Activated T-helper 2 cell treated with anti-CD3 and anti-CD28 coated beads, Interferon-gamma antibody, Interleukin-2, Interleukin-4, amounts not matched to agents 10 μg/mL and 5 μg/mL and 100 μg/mL, durations not matched to agents 14 hours and 24 hours and 36 hours (primary cell): ENCODE results near the gene RNF145. TPM values are rescaled to one million over a fixed set of nuclear protein-coding genes. Genes with fewer than 3 reads are reported as not detected.

Source experiments
- DNase-seq: peaks from one replicate; pipeline ENCODE4 v3.0.0; 2021; ENCODE audit warnings: low spot score
- H3K27ac Mint-ChIP-seq: one replicate; pipeline ENCODE4 v1.8.0; 2021; ENCODE audit warnings: mixed read lengths
- H3K27me3 Mint-ChIP-seq: one replicate; pipeline ENCODE4 v1.8.0; 2021; ENCODE audit warnings: low read depth, mixed read lengths
- H3K36me3 Mint-ChIP-seq: one replicate; pipeline ENCODE4 v1.8.0; 2021; ENCODE audit warnings: low read depth, mixed read lengths
- H3K4me1 Mint-ChIP-seq: one replicate; pipeline ENCODE4 v1.8.0; 2021; ENCODE audit warnings: low read depth, mixed read lengths
- H3K4me3 Mint-ChIP-seq: one replicate; pipeline ENCODE4 v1.8.0; 2021; ENCODE audit warnings: low read depth, mild to moderate bottlenecking, moderate library complexity, mixed read lengths
- H3K9me3 Mint-ChIP-seq: one replicate; pipeline ENCODE4 v1.8.0; 2021; ENCODE audit warnings: mixed read lengths
- intact Hi-C: fragments of 100-400 bp; cut with micrococcal nuclease; formaldehyde crosslinking; loops from one replicate; pipeline ENCODE4 v1.15.1; 2023
- total RNA-seq: library from RNA; stranded (reverse); gene quantifications from 2 replicates; pipeline ENCODE4 v1.2.3, GENCODE V29; 2022

The RNF145 gene
- total RNA-seq, 1 donor from 2014 or later, result 124 TPM

DNA sequence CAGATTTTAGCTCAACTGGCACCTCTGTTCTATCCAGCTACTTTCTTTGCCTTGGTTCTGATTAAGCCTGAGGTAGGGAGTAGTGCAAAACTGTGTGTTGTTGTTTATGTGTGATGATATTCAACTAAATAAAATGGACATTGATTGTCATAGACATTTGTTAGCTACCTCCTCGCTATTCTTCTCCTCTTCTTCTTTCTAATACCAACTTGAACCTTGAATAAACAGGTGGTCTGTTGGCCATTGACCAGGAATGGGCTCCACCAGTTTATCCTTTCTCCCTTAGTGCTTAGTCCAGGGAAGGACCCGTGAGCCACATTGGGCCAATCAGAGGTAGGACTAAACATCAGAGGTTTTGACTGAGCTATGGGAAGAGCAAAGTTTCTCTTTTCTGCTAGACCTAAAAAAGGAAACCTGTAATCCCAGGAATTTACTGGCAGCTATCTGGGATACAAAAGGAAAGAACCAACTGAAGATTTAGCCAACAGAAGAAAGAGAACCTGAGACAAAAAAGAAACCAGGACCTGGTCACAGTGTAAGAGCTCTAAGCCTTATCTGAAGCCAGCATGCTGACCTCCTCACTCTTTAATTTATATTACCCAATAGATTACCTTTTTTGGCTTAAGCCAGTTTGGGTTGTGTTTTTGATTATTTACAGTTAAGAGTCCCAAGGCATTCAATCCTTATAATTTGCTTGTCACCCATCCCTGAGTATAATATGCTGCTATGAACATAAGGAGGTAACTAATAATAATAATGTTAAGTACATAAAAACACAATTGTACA is 5.3 kb upstream of the RNF145 start:
- Mint-ChIP-seq H3K27ac (no peak overlapping the region), H3K9me3 (no peaks in the 10 kb centered on the region), H3K36me3 (no peaks in the 10 kb centered on the region), H3K4me3 (no peak overlapping the region), H3K4me1 (peaks cover 35% of the 10 kb centered on the region), H3K27me3 (peaks cover 10% of the 10 kb centered on the region)
- intact Hi-C loops, result no loop called here
- DNase-seq, result no peak

DNA sequence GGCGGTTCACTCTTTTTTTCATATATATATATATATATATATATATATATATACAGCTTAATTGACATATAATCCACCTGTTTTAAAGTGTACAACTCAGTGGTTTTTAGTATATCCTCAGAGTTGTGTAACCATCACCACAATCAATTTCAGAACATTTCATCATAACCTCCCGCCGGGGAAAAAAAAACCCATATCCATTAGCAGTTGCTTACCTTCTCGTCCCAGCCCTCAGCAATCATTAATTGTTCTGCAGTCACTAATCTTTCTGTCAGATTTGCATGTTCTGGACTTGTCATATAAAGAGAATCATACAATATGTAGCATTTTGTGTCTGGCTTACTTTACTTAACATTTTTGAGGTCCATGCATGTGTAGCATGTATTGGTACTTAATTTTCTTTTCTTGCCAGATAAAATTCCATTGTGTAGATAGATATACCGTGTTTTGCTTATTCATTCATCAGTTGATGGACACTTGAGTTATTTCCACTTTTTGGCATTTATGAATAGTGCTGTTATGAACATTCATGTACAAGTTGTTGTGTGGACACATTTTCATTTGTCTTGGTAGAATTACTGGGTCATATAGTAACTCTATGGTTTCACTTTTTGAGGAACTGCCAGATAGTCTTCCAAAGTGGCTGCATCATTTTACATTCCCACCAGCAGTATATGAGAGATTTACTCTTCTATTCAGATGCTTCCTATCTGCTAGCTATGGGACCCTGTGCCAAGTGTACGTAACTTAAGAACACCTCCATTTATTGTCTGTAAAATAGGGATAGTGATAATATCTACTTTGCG is 3.5 kb upstream of the RNF145 start:
- DNase-seq, result no peak
- Mint-ChIP-seq H3K36me3 (peaks cover 7% of the 10 kb centered on the region), H3K4me3 (no peak overlapping the region), H3K9me3 (no peaks in the 10 kb centered on the region), H3K4me1 (peaks cover 37% of the 10 kb centered on the region), H3K27ac (no peak overlapping the region), H3K27me3 (peaks cover 7% of the 10 kb centered on the region)
- intact Hi-C loops, result no loop called here

DNA sequence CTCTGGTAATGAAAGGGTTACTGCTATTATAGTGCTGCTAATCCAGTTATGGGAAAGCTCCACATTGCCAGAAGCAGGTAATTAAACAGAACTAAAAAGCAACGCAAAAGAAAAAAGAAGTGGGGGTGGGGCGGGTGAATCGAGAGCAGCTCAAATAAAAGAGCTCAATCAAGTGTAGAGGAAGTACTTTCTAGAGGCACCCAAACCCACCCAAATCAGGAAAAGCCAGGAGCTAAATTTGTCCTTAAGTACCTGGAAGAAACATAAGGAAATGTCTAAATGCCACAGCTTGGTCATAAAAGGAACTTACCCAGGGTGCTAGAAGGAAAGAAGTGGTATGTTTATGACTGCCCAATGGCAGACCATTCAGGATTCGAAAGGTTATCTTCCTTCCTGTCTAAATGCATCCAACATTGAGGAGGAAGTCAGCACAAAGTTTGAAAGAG is 2.4 kb upstream of the RNF145 start:
- Mint-ChIP-seq H3K36me3 (peaks cover 17% of the 10 kb centered on the region), H3K4me3 (no peak overlapping the region), H3K27ac (no peak overlapping the region), H3K4me1 (peaks cover 38% of the 10 kb centered on the region), H3K27me3 (peaks cover 7% of the 10 kb centered on the region), H3K9me3 (no peaks in the 10 kb centered on the region)
- intact Hi-C loops, result no loop called here
- DNase-seq, result no peak

DNA sequence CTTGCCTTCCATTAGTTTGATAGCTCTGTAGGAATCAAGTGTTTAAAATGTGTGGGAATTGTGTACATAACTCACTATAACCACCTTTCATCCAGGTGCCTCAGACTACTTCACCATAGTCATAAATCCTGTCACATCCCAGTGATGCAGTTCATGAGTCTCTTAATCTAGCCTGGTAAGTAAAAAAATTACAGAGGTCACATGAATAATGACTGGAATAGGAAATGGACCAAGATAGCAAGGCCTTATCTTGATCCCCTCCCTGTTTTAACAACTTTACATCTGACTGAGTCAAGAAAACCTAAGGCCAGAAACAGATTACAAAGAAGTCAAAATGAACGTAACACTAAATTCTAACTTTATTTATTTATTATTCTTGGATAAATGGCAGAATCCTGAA is 1.5 kb upstream of the RNF145 start:
- Mint-ChIP-seq H3K4me1 (peaks cover 41% of the 10 kb centered on the region), H3K9me3 (no peaks in the 10 kb centered on the region)
- intact Hi-C loops, result no loop called here

DNA sequence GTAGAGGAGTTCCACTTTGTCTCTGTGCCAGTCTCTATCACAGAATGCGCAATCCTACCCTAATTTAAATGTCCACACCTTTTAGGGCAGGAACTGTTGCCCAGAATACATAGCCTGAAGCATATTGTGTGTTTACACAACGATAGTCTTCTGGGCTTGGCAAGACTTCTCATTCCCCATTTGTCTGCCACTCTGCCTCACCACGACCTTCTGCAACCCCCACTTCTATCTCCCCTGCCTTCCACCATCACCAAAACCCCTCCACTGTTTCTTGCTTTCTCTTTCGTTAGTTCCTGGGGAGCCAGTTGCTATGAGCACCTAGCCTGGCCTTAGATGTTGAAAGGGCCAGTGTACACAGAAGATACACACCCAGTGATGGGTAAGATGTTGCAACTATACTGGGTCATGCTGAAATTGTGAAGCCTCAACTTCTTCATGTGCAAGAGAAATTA is 883 bp upstream of the RNF145 start:
- DNase-seq, result no peak
- Mint-ChIP-seq H3K27me3 (peaks cover 7% of the 10 kb centered on the region), H3K36me3 (peaks cover 30% of the 10 kb centered on the region), H3K4me3 (peak overlapping the region; percentile 85), H3K27ac (peak overlapping the region; percentile 92), H3K4me1 (peaks cover 46% of the 10 kb centered on the region), H3K9me3 (no peaks in the 10 kb centered on the region)
- intact Hi-C loops, result no loop called here

More for the DNA sequence above, 1.5 kb upstream of the RNF145 start:
- H3K4me3 Mint-ChIP-seq, result peak overlapping the region; percentile 85
- H3K27ac Mint-ChIP-seq, result no peak overlapping the region
- peaks cover 7% of the 10 kb centered on the region for H3K27me3 Mint-ChIP-seq
- peaks cover 24% of the 10 kb centered on the region for H3K36me3 Mint-ChIP-seq
- no peak for DNase-seq

DNA sequence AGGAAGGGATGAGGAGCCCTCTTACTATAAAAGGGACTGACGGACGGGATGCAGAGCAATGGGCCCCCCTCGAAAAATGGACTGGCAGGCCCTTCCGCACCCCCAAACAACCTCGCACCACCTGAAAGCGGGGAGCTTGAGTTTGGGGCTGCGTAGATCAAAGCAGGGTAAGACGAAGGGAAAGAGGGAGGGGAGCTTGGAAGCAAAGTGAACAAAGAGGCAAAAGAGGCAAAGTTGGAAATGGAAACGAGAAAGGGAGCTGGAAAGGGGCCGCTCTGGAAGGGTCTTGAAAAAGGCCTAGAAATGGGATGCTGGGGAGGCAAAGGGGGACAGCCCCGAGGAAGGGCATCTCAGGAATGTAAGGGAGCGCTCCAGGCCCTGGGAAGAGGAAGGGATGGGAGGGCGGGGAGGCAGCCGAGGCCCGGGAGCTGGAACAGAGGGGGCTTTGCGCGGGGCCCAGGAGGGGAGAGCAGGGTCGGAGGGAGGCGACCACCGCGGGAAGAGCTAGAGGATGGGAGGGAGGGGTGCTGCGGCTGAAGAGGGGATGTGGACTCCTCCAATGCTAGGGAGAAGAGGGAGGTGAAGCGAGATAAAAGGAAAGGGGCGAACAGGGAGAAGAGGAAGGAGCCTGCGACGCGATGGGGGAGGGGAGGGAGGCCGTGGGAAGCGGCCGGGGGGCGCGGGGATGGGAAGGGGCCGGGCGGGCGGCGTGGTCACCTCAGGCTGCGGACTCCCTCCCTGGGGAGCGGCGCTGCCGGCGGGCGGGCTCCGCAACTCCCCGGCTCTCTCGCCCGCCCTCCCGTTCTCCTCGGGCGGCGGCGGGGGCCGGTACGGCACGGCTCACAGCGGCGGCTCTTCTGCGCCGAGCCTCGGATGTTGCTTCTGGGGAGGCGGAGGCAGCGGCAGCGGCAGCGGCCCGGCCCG is 577 bp downstream of the RNF145 start:
- Mint-ChIP-seq H3K36me3 (peaks cover 36% of the 10 kb centered on the region), H3K27me3 (peaks cover 1% of the 10 kb centered on the region), H3K9me3 (no peaks in the 10 kb centered on the region), H3K27ac (peak overlapping the region; percentile 97), H3K4me1 (peaks cover 58% of the 10 kb centered on the region), H3K4me3 (peak overlapping the region; percentile 91)
- intact Hi-C loops, result loop anchor here (1.0 to 5.0 kb wide), 9 partner anchors 8 to 1611 kb away; partner anchors contain the start of genes PWWP2A and UBLCP1
- peak; percentile 10 for DNase-seq

DNA sequence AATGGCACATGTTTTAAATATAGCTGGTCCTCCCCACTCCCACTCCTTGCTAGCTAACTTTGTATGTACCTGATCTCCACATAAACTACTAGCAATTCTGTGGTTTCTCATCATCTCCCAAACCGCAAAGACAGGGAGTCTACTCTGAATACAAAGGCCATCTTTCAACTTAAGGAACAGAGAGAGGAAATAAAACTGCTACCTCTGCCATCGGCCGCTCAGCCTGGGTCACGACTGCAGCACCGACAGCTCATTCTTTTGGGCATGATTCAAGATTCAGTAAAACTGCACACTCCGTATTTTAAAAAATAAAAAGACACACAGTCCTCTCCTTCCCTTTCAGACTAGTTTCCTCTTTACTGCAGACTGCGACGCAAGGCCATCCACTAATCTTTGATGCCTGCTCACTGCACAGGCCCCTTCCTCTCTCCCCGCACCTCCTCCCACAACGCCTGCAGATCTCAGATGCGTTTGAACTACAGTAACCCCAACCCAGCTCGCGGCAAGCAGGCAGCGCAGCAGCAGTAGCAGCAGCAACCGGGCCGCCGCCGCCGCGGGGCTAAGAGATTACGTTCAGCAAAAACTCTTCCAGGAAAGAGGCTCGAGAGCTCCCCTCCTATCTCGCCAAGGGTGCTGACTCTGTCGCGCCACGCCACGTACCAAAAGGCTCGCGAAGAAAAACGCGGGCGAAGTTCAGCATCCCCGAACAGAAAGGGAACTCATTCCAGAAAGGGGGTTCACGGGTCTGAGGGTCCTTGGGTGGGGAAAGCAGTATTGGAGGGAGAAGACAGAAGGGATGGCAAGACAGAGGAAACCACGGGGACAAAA is 1.5 kb downstream of the RNF145 start:
- H3K4me3 Mint-ChIP-seq, result peak overlapping the region; percentile 91
- H3K27ac Mint-ChIP-seq, result peak overlapping the region; percentile 97
- H3K9me3 Mint-ChIP-seq, result no peaks in the 10 kb centered on the region
- peaks cover 64% of the 10 kb centered on the region for H3K4me1 Mint-ChIP-seq
- intact Hi-C loops, result loop anchor here (1.0 to 5.0 kb wide), 10 partner anchors 8 to 1611 kb away; partner anchors contain the start of genes PWWP2A and UBLCP1
- DNase-seq, result peak; percentile 73
- peaks cover 1% of the 10 kb centered on the region for H3K27me3 Mint-ChIP-seq
- peaks cover 42% of the 10 kb centered on the region for H3K36me3 Mint-ChIP-seq

DNA sequence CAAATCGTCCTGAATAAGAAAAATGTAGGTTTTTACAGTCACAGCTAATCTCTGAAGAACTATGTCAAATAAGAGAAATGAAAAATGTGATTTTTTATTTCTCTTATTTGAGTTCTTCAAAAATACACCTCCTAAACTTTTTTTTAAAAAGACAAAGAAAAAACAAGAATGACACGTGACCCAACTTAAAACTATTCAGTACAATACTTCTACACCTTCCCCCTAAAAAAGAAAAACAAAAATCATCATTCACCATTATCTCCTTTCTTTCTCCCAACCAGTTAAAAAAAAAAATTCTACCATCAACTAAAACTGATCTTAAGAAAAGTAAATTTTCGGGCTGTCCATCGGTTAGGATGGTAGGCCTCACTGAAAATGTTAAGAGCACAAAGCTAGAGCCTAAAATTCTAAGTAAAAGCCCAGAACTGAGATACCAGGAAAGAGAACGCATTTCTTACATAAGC is 2.1 kb downstream of the RNF145 start:
- Mint-ChIP-seq H3K27me3 (no peaks in the 10 kb centered on the region), H3K9me3 (no peaks in the 10 kb centered on the region), H3K4me1 (peaks cover 64% of the 10 kb centered on the region), H3K36me3 (peaks cover 47% of the 10 kb centered on the region), H3K27ac (peak overlapping the region; percentile 97), H3K4me3 (peak overlapping the region; percentile 91)
- no peak for DNase-seq
- intact Hi-C loops, result loop anchor here (1.0 to 5.0 kb wide), 4 partner anchors 28 to 1610 kb away; partner anchors contain the start of gene PWWP2A

DNA sequence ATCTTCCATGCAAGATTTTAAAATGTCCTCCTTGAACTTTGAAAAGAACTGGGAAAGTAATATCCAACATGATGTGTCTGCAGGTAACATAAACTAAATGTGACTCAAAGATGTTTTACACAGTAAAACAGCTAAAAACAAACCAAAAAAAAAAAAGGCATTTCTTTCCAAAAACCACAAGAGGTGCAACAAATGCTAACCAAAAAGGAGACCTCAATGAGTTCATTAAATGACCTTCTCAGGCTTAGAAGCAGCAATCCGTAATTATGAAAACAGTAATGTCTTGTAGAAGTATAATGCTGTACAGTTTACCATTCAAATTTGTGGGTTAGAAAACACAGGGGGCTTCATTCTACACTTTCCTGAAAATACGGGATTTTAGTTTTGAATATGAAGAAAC is 2.5 kb downstream of the RNF145 start:
- H3K27ac Mint-ChIP-seq, result peak overlapping the region; percentile 97
- no peak for DNase-seq
- no peaks in the 10 kb centered on the region for H3K9me3 Mint-ChIP-seq
- H3K4me1 Mint-ChIP-seq, result peaks cover 60% of the 10 kb centered on the region
- peaks cover 49% of the 10 kb centered on the region for H3K36me3 Mint-ChIP-seq
- intact Hi-C loops, result loop anchor here (1.0 to 5.0 kb wide), 5 partner anchors 9 to 1610 kb away; partner anchors contain the start of gene PWWP2A
- H3K27me3 Mint-ChIP-seq, result no peaks in the 10 kb centered on the region
- peak overlapping the region; percentile 91 for H3K4me3 Mint-ChIP-seq

DNA sequence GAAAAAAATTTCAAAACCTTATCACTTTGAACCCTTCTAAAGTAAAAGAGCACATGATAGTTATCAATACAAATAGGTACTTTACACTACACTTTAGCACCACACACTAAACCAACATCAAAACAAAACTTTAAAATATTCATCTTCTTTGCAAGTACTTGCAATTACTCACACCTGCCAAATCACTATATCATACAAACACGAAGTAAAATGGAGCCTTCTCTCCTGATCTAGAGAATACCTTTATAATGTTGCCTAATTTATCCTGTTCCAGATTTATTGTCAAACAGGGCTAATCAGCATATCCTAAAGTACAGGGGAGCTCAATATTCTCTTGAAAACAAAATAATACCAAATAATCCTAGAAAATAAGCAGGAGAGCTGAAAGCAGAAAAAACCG is 3.0 kb downstream of the RNF145 start:
- H3K27ac Mint-ChIP-seq, result peak overlapping the region; percentile 97
- peaks cover 53% of the 10 kb centered on the region for H3K36me3 Mint-ChIP-seq
- H3K4me3 Mint-ChIP-seq, result peak overlapping the region; percentile 91
- intact Hi-C loops, result loop anchor here (1.0 to 5.0 kb wide), 4 partner anchors 8 to 1609 kb away; partner anchors contain the start of gene PWWP2A
- H3K27me3 Mint-ChIP-seq, result no peaks in the 10 kb centered on the region
- no peak for DNase-seq
- H3K4me1 Mint-ChIP-seq, result peaks cover 57% of the 10 kb centered on the region
- no peaks in the 10 kb centered on the region for H3K9me3 Mint-ChIP-seq

DNA sequence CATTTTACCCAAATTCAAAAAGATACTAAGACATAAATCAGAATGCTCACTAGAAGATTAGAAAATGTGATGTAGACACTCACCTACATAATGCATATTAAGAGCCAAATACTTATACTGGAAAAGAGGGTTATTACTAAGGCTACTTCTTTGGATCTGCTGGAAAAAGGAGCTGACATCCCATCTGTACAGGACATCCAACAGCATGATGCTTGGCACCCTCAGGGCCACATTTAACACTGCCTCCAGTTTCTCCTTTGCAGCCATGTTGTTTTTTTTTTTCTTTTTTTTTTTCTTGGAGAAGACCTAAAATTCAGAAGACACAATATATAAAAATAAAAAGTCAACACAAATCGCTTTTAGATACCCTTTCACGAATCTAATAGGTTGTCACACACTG is 6.0 kb downstream of the RNF145 start:
- no peak overlapping the region for H3K4me3 Mint-ChIP-seq
- H3K27me3 Mint-ChIP-seq, result no peaks in the 10 kb centered on the region
- intact Hi-C loops, result no loop called here
- DNase-seq, result no peak
- no peak overlapping the region for H3K27ac Mint-ChIP-seq
- peaks cover 71% of the 10 kb centered on the region for H3K36me3 Mint-ChIP-seq
- H3K4me1 Mint-ChIP-seq, result peaks cover 63% of the 10 kb centered on the region
- no peaks in the 10 kb centered on the region for H3K9me3 Mint-ChIP-seq
